Gastroesophageal sphincter (tissue), 3 donors: Measurements from ENCODE around the gene GMEB2.
"Not testable (repeated sequence)": the region's sequence is repeated elsewhere in the genome, so short reads cannot be mapped to it uniquely, and the experiment has no call there.

ENCODE experiments used
- POLR2AphosphoS5 ChIP-seq: sonication (generic); formaldehyde crosslinking; IDR thresholded peaks from one replicate; pipeline ENCODE4 v1.6.1; 2017; ENCODE audit warnings: antibody characterized with exemption
- TF ChIP-seq, protein P1 (sequence below), 4 experiments: fragments of 200-600 bp in 2 of 4; fragments of 450-650 bp in 2 of 4; sonication (generic) in 1 of 4; IDR thresholded peaks; one replicate each; pipeline ENCODE4 v1.5.1; 2017 to 2019; ENCODE audit warnings: antibody characterized with exemption in 4 of 4, mild to moderate bottlenecking in 2 of 4, moderate library complexity in 2 of 4

- not testable (repeated sequence) for TF ChIP-seq POLR2AphosphoS5
- TF ChIP-seq, protein P1, sequence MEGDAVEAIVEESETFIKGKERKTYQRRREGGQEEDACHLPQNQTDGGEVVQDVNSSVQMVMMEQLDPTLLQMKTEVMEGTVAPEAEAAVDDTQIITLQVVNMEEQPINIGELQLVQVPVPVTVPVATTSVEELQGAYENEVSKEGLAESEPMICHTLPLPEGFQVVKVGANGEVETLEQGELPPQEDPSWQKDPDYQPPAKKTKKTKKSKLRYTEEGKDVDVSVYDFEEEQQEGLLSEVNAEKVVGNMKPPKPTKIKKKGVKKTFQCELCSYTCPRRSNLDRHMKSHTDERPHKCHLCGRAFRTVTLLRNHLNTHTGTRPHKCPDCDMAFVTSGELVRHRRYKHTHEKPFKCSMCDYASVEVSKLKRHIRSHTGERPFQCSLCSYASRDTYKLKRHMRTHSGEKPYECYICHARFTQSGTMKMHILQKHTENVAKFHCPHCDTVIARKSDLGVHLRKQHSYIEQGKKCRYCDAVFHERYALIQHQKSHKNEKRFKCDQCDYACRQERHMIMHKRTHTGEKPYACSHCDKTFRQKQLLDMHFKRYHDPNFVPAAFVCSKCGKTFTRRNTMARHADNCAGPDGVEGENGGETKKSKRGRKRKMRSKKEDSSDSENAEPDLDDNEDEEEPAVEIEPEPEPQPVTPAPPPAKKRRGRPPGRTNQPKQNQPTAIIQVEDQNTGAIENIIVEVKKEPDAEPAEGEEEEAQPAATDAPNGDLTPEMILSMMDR (IDR thresholded peaks at IDR 0.05), result not testable (repeated sequence)
These were observed 4.1 kb upstream of the GMEB2 start for GRCh38 chr20:63630956-63631355.
